H1 (cell line): ENCODE data around the gene ATP1A1. TPM values are rescaled to one million over a fixed set of nuclear protein-coding genes. Genes with fewer than 3 reads are reported as not detected.

Experiments used
- CTCF ChIA-PET: fragments of 300-600 bp; sonication (Branson Sonifier 250); formaldehyde crosslinking; loops from one replicate; lab custom pipeline; 2021; ENCODE audit not compliant: partially characterized antibody; lab: Charles Lee
- POLR2A ChIA-PET: fragments of 300-600 bp; sonication (Branson Sonifier 250); formaldehyde crosslinking; loops from one replicate; lab custom pipeline; 2021; ENCODE audit warnings: inconsistent platforms; ENCODE audit not compliant: partially characterized antibody; lab: Charles Lee
- DNase-seq, 2 experiments: peaks; one replicate each; pipeline versions ENCODE4 v3.0.0 to v3.0.0-alpha.2; 2010 to 2022; ENCODE audit warnings: low spot score in 2 of 2, low read depth in 1 of 2, mixed read lengths in 1 of 2
- FAIRE-seq: peaks from 2 replicates; lab custom pipeline; 2011; peaks lifted over from hg19 to GRCh38; lab: Jason Lieb, UNC
- H2AFZ ChIP-seq: 2 replicates; pipeline ENCODE4 v1.8.1; 2012; ENCODE audit warnings: low read length, inconsistent platforms
- H2AK5ac ChIP-seq: 2 replicates; pipeline ENCODE4 v1.6.1; 2013; ENCODE audit warnings: low read depth, low read length
- H2BK120ac ChIP-seq: replicated peaks from 2 replicates; pipeline ENCODE3; 2013; ENCODE audit warnings: low read depth, low read length, inconsistent platforms
- H2BK12ac ChIP-seq: 2 replicates; pipeline ENCODE4 v1.6.1; 2013; ENCODE audit warnings: low read depth, low read length
- H2BK15ac ChIP-seq: 2 replicates; pipeline ENCODE4 v1.6.1; 2013; ENCODE audit warnings: low read length
- H2BK20ac ChIP-seq: 2 replicates; pipeline ENCODE4 v1.6.1; 2013; ENCODE audit warnings: low read length
- H2BK5ac ChIP-seq: 2 replicates; pipeline ENCODE4 v1.6.1; 2013; ENCODE audit warnings: low read depth, low read length
- H3K14ac ChIP-seq: 2 replicates; pipeline ENCODE4 v1.6.1; 2013; ENCODE audit warnings: inconsistent platforms; ENCODE audit not compliant: insufficient read length
- H3K18ac ChIP-seq: 2 replicates; pipeline ENCODE4 v1.6.1; 2013; ENCODE audit warnings: low read length; ENCODE audit errors: extremely low read depth
- H3K23ac ChIP-seq: 2 replicates; pipeline ENCODE4 v1.6.1; 2013; ENCODE audit warnings: inconsistent platforms; ENCODE audit not compliant: insufficient read length
- H3K23me2 ChIP-seq: 2 replicates; pipeline ENCODE4 v1.6.1; 2013; ENCODE audit warnings: low read depth, low read length
- H3K27ac ChIP-seq: 2 replicates; pipeline ENCODE4 v1.6.1; 2011; ENCODE audit warnings: low read depth, low read length, inconsistent platforms
- H3K27me3 ChIP-seq, 4 experiments: replicated peaks in 1 of 4; 1 replicate in 1 of 4; 2 replicates in 3 of 4; pipeline versions ENCODE4 v1.6.1 to v1.8.1; 2011 to 2013; ENCODE audit warnings: low read length in 3 of 4, mild to moderate bottlenecking in 3 of 4, inconsistent platforms in 2 of 4, mixed read lengths in 2 of 4, moderate library complexity in 1 of 4; ENCODE audit not compliant: control insufficient read depth in 3 of 4, insufficient read depth in 3 of 4; ENCODE audit errors: extremely low read depth in 1 of 4
- H3K36me3 ChIP-seq, 4 experiments: 2 replicates each; pipeline versions ENCODE4 v1.6.1 to v1.8.1; 2011 to 2013; ENCODE audit warnings: mild to moderate bottlenecking in 4 of 4, low read length in 3 of 4, moderate library complexity in 2 of 4, control low read depth in 1 of 4, inconsistent platforms in 1 of 4; ENCODE audit not compliant: insufficient read depth in 4 of 4, control insufficient read depth in 2 of 4
- H3K4ac ChIP-seq: replicated peaks from 2 replicates; pipeline ENCODE3; 2013; ENCODE audit warnings: low read length, low read depth, mixed read lengths, inconsistent platforms; ENCODE audit not compliant: insufficient read length
- H3K4me1 ChIP-seq, 4 experiments: replicated peaks in 1 of 4; 1 replicate in 1 of 4; 2 replicates in 3 of 4; pipeline versions ENCODE4 v1.6.1 to v1.8.1; 2011 to 2013; ENCODE audit warnings: low read length in 3 of 4, inconsistent platforms in 2 of 4, mixed read lengths in 1 of 4; ENCODE audit not compliant: insufficient read depth in 4 of 4, control insufficient read depth in 3 of 4
- H3K4me2 ChIP-seq, 2 experiments: 2 replicates each; pipeline versions ENCODE4 v1.6.1 to v1.8.1; 2011 to 2013; ENCODE audit warnings: low read depth in 2 of 2, low read length in 2 of 2, control low read depth in 1 of 2, inconsistent platforms in 1 of 2, mild to moderate bottlenecking in 1 of 2; ENCODE audit not compliant: insufficient read depth in 1 of 2
- H3K4me3 ChIP-seq, 4 experiments: fragments of 200-600, 300-600 bp in 1 of 4; sonication (generic), shearing (Covaris generic), sonication (Bioruptor Twin) in 1 of 4; 2 replicates each; pipeline versions ENCODE4 v1.5.1 to v1.8.1; 2011 to 2016; ENCODE audit warnings: low read length in 4 of 4, low read depth in 3 of 4, control low read depth in 2 of 4, inconsistent platforms in 2 of 4, mild to moderate bottlenecking in 2 of 4, mixed read lengths in 1 of 4, moderate library complexity in 1 of 4; ENCODE audit not compliant: insufficient read depth in 2 of 4; ENCODE audit errors: extremely low read depth in 1 of 4
- H3K56ac ChIP-seq: replicated peaks from 2 replicates; pipeline ENCODE3; 2013; ENCODE audit warnings: low read depth, mild to moderate bottlenecking, mixed read lengths, low read length, inconsistent platforms; ENCODE audit not compliant: insufficient read length
- H3K79me1 ChIP-seq: 2 replicates; pipeline ENCODE4 v1.6.1; 2013; ENCODE audit warnings: low read depth, low read length, control low read depth
- H3K79me2 ChIP-seq, 2 experiments: 2 replicates each; pipeline versions ENCODE4 v1.6.1 to v1.8.1; 2012 to 2013; ENCODE audit warnings: low read length in 2 of 2, mild to moderate bottlenecking in 2 of 2, inconsistent platforms in 1 of 2; ENCODE audit not compliant: insufficient read depth in 2 of 2, control insufficient read depth in 1 of 2
- H3K9ac ChIP-seq, 4 experiments: replicated peaks in 1 of 4; 1 replicate in 1 of 4; 2 replicates in 3 of 4; pipeline versions ENCODE4 v1.6.1 to v1.8.1; 2011 to 2013; ENCODE audit warnings: low read depth in 3 of 4, low read length in 3 of 4, control low read depth in 2 of 4, mild to moderate bottlenecking in 2 of 4, moderate library complexity in 2 of 4, inconsistent platforms in 1 of 4; ENCODE audit errors: extremely low read depth in 1 of 4
- H3K9me3 ChIP-seq, 2 experiments: 2 replicates each; pipeline versions ENCODE4 v1.6.1 to v1.8.1; 2012 to 2013; ENCODE audit warnings: mild to moderate bottlenecking in 2 of 2, moderate library complexity in 2 of 2, control low read depth in 1 of 2, inconsistent platforms in 1 of 2, low read depth in 1 of 2, low read length in 1 of 2, mixed read lengths in 1 of 2; ENCODE audit not compliant: insufficient read depth in 2 of 2
- H4K20me1 ChIP-seq, 2 experiments: replicated peaks in 1 of 2; 2 replicates each; pipeline versions ENCODE3 to v1.8.1; 2011 to 2013; ENCODE audit warnings: inconsistent platforms in 2 of 2, low read length in 2 of 2, mild to moderate bottlenecking in 1 of 2; ENCODE audit not compliant: insufficient read depth in 2 of 2, control insufficient read depth in 1 of 2
- H4K5ac ChIP-seq: 2 replicates; pipeline ENCODE4 v1.6.1; 2013; ENCODE audit warnings: low read length, low read depth, mixed read lengths, inconsistent platforms; ENCODE audit not compliant: insufficient read length
- H4K8ac ChIP-seq: 2 replicates; pipeline ENCODE4 v1.8.0; 2013; ENCODE audit warnings: mild to moderate bottlenecking, moderate library complexity, low read length, inconsistent platforms; ENCODE audit not compliant: insufficient read depth; ENCODE audit errors: extremely low read depth
- H4K91ac ChIP-seq: replicated peaks from 2 replicates; pipeline ENCODE3; 2013; ENCODE audit warnings: low read length, mixed read lengths, inconsistent platforms; ENCODE audit not compliant: insufficient read length
- CREB1 ChIP-seq: IDR thresholded peaks from 2 replicates; pipeline ENCODE4 v1.6.1; 2012; ENCODE audit warnings: inconsistent platforms
- CTBP2 ChIP-seq: IDR thresholded peaks from 2 replicates; pipeline ENCODE4 v1.7.0; 2011; ENCODE audit warnings: borderline replicate concordance, mild to moderate bottlenecking, moderate library complexity, mixed read lengths, low read length; ENCODE audit not compliant: insufficient read depth, insufficient read length
- EZH2 ChIP-seq: fragments of 200-600 bp; sonication (generic); IDR thresholded peaks from 2 replicates; pipeline ENCODE4 v1.7.1; 2012; ENCODE audit warnings: low read depth, mild to moderate bottlenecking, moderate library complexity, low read length, inconsistent platforms; ENCODE audit not compliant: severe bottlenecking
- GTF2F1 ChIP-seq: IDR thresholded peaks from 2 replicates; pipeline ENCODE4 v1.6.1; 2012; ENCODE audit warnings: low read depth, low read length, improper control_type of control experiment, borderline replicate concordance
- KDM1A ChIP-seq: fragments of 200-600, 300-600 bp; sonication (generic); IDR thresholded peaks from 2 replicates; pipeline ENCODE4 v1.7.1; 2016; ENCODE audit warnings: mild to moderate bottlenecking, low read length, borderline replicate concordance
- MAFK ChIP-seq: IDR thresholded peaks from 2 replicates; pipeline ENCODE4 v1.6.1; 2012; ENCODE audit warnings: low read depth, mild to moderate bottlenecking, improper control_type of control experiment, low read length
- PHF8 ChIP-seq: fragments of 200-600 bp; sonication (generic); conservative IDR thresholded peaks from 2 replicates; pipeline ENCODE4 v1.7.1; 2012; ENCODE audit warnings: low read depth, mild to moderate bottlenecking, inconsistent platforms, low read length, moderate library complexity
- RBBP5 ChIP-seq: IDR thresholded peaks from 2 replicates; pipeline ENCODE4 v1.7.1; 2012; ENCODE audit warnings: low read depth, mild to moderate bottlenecking, inconsistent platforms, low read length, moderate library complexity, borderline replicate concordance
- RXRA ChIP-seq: IDR thresholded peaks from 2 replicates; pipeline ENCODE4 v1.6.1; 2011; ENCODE audit warnings: low read depth, mild to moderate bottlenecking, low read length, moderate library complexity; ENCODE audit not compliant: insufficient read depth
- SP1 ChIP-seq: IDR thresholded peaks from 2 replicates; pipeline ENCODE4 v1.6.1; 2011; ENCODE audit warnings: low read depth, low read length
- SUZ12 ChIP-seq: fragments of 200-600 bp; sonication (generic); IDR thresholded peaks from 2 replicates; pipeline ENCODE4 v1.6.1; 2012; ENCODE audit warnings: mild to moderate bottlenecking, inconsistent platforms, low read length, moderate library complexity, mixed read lengths
- TAF7 ChIP-seq: optimal IDR thresholded peaks from 2 replicates; pipeline ENCODE3; 2011; ENCODE audit warnings: low read depth, mild to moderate bottlenecking, inconsistent platforms, low read length, moderate library complexity, borderline replicate concordance
- TCF12 ChIP-seq: IDR thresholded peaks from 2 replicates; pipeline ENCODE4 v1.6.1; 2011; ENCODE audit warnings: low read depth, mild to moderate bottlenecking, low read length
- WGBS, 2 experiments: shearing (Covaris generic) in 1 of 2; methylation state at CpG; one replicate each; pipeline versions ENCODE4 v1.1.6 to v1.1.7; 2013 to 2015; ENCODE audit warnings: low lambda C conversion rate in 2 of 2, mixed read lengths in 2 of 2, inconsistent platforms in 1 of 2, low coverage in 1 of 2, missing lambda C conversion rate in 1 of 2; ENCODE audit not compliant: insufficient replicate concordance in 2 of 2, insufficient coverage in 1 of 2, insufficient read length in 1 of 2; ENCODE audit errors: extremely low coverage in 1 of 2, missing lambda C conversion rate in 1 of 2; 5-methylcytosine and 5-hydroxymethylcytosine counted together
- polyA plus RNA-seq, 7 experiments: library from polyadenylated mRNA; depleted of rRNA in 3 of 7; stranded (reverse) in 5 of 7; unstranded in 2 of 7; fragments of >200 nt in 5 of 7; fragments of 200-250 nt in 2 of 7; gene quantifications; 1 replicate in 5 of 7; 2 replicates in 1 of 7; 4 replicates in 1 of 7; pipeline versions ENCODE4 v1.2.1 to v1.2.3, GENCODE V29; 2011 to 2013; ENCODE audit warnings: missing spikeins in 2 of 7, mixed read lengths in 2 of 7
- total RNA-seq: library from RNA; stranded (reverse); fragmentation: NEBNext Ultra II Directional; extraction: Animal tissue kit (Norgen Biotek cat#: 25700); gene quantifications from 2 replicates; pipeline ENCODE4 v1.2.1, GENCODE V29; 2021

Gene ATP1A1
- total and polyA plus RNA-seq, 2 of the 8 experiments (the other 6 are each of a cell fraction or from before 2014, with no cell fraction given) = 222 to 325 TPM

- Histone ChIP-seq H3K4ac (no peak overlapping the region), H2BK12ac (no peak overlapping the region), H3K56ac (no peak overlapping the region), H3K27ac (no peak overlapping the region), H2AFZ (no peak overlapping the region), H3K14ac (no peak overlapping the region), H4K91ac (no peak overlapping the region), H4K20me1 (peaks cover 0 to 1% of the 10 kb centered on the region in 2 experiments), H2AK5ac (no peak overlapping the region), H3K23me2 (no peaks in the 10 kb centered on the region), H2BK5ac (no peak overlapping the region), H3K18ac (no peak overlapping the region), H3K79me1 (no peaks in the 10 kb centered on the region), H2BK120ac (no peak overlapping the region), H2BK20ac (no peak overlapping the region), H3K36me3 (peaks cover 65 to 92% (median 89%) of the 10 kb centered on the region in 4 experiments), H3K79me2 (no peaks in the 10 kb centered on the region; a peak in 2 of 4 replicates), H3K9me3 (no peaks in the 10 kb centered on the region), H3K27me3 (peaks cover 0 to 1% (median 0%) of the 10 kb centered on the region in 4 experiments; a peak in 1 of 7 replicates), H3K4me3 (no peak overlapping the region), H3K23ac (no peak overlapping the region), H2BK15ac (no peak overlapping the region), H4K8ac (no peak overlapping the region), H3K9ac (no peak overlapping the region), H3K4me1 (no peaks in the 10 kb centered on the region), H3K4me2 (no peak overlapping the region), H4K5ac (no peak overlapping the region)
- no peak for DNase-seq
- FAIRE-seq = no peak
- 96% methylated on average over 1 of the region's 1 CpG; no CpG with 5 or more reads in 1 of the 2 experiments for WGBS, 2 experiments
- ChIA-PET CTCF (interaction anchor here (1.3 to 4.8 kb wide), 4 partner anchors 10 to 252 kb away, joined by 3 to 19 read pairs (median 10); no protein-coding TSS in a partner anchor), POLR2A (interaction anchor here (0.9 kb wide), 1 partner anchor 32 kb away, joined by 3 read pairs; no protein-coding TSS in a partner anchor)
- TF ChIP-seq SUZ12 (no peak), TAF7 (no peak), PHF8 (no peak), RXRA (no peak), CREB1 (no peak), TCF12 (no peak), GTF2F1 (no peak), EZH2 (no peak), RBBP5 (no peak), CTBP2 (no peak), KDM1A (no peak), MAFK (no peak), SP1 (no peak)
Measured at GRCh38 chr1:116391185-116391584, 18.1 kb downstream of the ATP1A1 start.
